Heart right ventricle (tissue), 16 donors: ENCODE data around the gene LPP. TPM values are rescaled to one million over a fixed set of nuclear protein-coding genes. Genes with fewer than 3 reads are reported as not detected.
"Not testable (repeated sequence)": the region's sequence is repeated elsewhere in the genome, so short reads cannot be mapped to it uniquely, and the experiment has no call there.

Source experiments
- ATAC-seq, 8 donors: fragments of 200-7000 bp; cut with Tn5 transposase; one replicate each; pipeline ENCODE4 v1.9.1; 2020; ENCODE audit warnings: mild to moderate bottlenecking in 8 of 8, moderate library complexity in 8 of 8, moderate number of reproducible peaks in 1 of 8
- DNase-seq, 2 donors: peaks; one replicate each; pipeline ENCODE4 v3.0.0-alpha.2; 2020
- H3K27ac ChIP-seq, 10 donors: fragments of 200-600 bp; sonication (generic) in 2 of 10; one replicate each; pipeline versions ENCODE4 v1.5.0 to v1.8.0; 2020 to 2022; ENCODE audit warnings: mild to moderate bottlenecking in 3 of 10
- H3K27me3 ChIP-seq, 7 donors: fragments of 200-600 bp; one replicate each; pipeline ENCODE4 v1.8.0; 2021 to 2022; ENCODE audit warnings: mild to moderate bottlenecking in 2 of 7
- H3K36me3 ChIP-seq, 9 donors: fragments of 200-600 bp; sonication (generic) in 1 of 9; one replicate each; pipeline versions ENCODE4 v1.5.0 to v1.8.0; 2020 to 2022; ENCODE audit warnings: mild to moderate bottlenecking in 2 of 9
- H3K4me1 ChIP-seq, 9 donors: fragments of 200-600 bp; sonication (generic) in 1 of 9; one replicate each; pipeline versions ENCODE4 v1.5.0 to v1.8.0; 2020 to 2022; ENCODE audit warnings: mild to moderate bottlenecking in 4 of 9
- H3K4me3 ChIP-seq, 10 donors: fragments of 200-600 bp; sonication (generic) in 2 of 10; one replicate each; pipeline versions ENCODE4 v1.5.0 to v1.8.0; 2020 to 2022; ENCODE audit warnings: mild to moderate bottlenecking in 7 of 10, moderate library complexity in 2 of 10
- H3K9me3 ChIP-seq, 11 donors: fragments of 200-600 bp in 10 of 11; sonication (generic) in 2 of 11; one replicate each; pipeline versions ENCODE4 v1.5.0 to v1.8.0; 2013 to 2022; ENCODE audit warnings: mild to moderate bottlenecking in 2 of 11, control low read depth in 1 of 11, moderate library complexity in 1 of 11
- CTCF ChIP-seq, 9 donors: fragments of 200-600 bp; sonication (generic) in 2 of 9; IDR thresholded peaks; one replicate each; pipeline versions ENCODE4 v1.5.0 to v1.8.0; 2021 to 2022; ENCODE audit warnings: antibody characterized with exemption in 9 of 9, mild to moderate bottlenecking in 5 of 9, moderate library complexity in 1 of 9
- WGBS, 2 donors: extraction: QIAGEN DNeasy Blood & Tissue Kit; methylation state at CpG; one replicate each; pipeline ENCODE4 v1.1.7; 2013; ENCODE audit warnings: inconsistent platforms in 1 of 2; 5-methylcytosine and 5-hydroxymethylcytosine counted together
- intact Hi-C, 10 donors: fragments of 100-400 bp; cut with DNase I; formaldehyde crosslinking; loops; one replicate each; pipeline versions ENCODE4 v1.11.1 to v1.14.2; 2022
- polyA plus RNA-seq, 2 donors: library from polyadenylated mRNA; stranded (reverse); fragments of 200-250 nt; gene quantifications; one replicate each; pipeline ENCODE4 v1.2.3, GENCODE V29; 2013
- total RNA-seq, 10 donors: library from RNA; stranded (reverse); fragmentation: NEBNext Ultra II Directional in 3 of 10; extraction: Animal tissue kit (Norgen Biotek cat#: 25700) in 3 of 10; gene quantifications; one replicate each; pipeline versions ENCODE4 v1.2.1 to v1.2.4, GENCODE V29; 2021 to 2023
- donor health status: Arrhythmogenic right ventricular cardiomyopathy.
- donor health status: ischemic (EF 13 %, LVEDD 7.1; RV severe dilation, severe dysfunction).
- donor health status: healthy with polysubstance abuse.
- donor health status: DM: no; HTN: yes; CAD: no.
- donor health status: DM: no; HTN: no; CAD: no.
- donor health status: ischemic (EF 25% LVEDD 6.9; RV normal size, moderate dysfunction).
- donor health status: ischemic (EF 25% LVEDD 5.7; RV mildly dilated, moderate dysfunction).
- donor health status: healthy.
- donor health status: DM: yes; HTN: yes; CAD: no.
- donor health status: Ischemic cardiomyopathy.
- donor health status: ischemic (EF 35%, LVEDD 5.7; RV mildly dilated, moderate dysfunction).
- donor health status: nonischemic (EF 11% LVEDD 7.7; RV severe dilation, severe dysfunction).
- donor health status: DM: yes; HTN: yes; CAD: no.
- donor health status: PGD.
- donor health status: ischemic (EF 29% LVEDD 5.4; RV normal size, mild dysfunction).
- donor health status: nonischemic (EF 23%, LVEDD 6.1; RV moderate dilation, normal function).

LPP gene
- total and polyA plus RNA-seq, 12 donors, result 8.5 to 188 (median 140) TPM

GRCh38 chr3:188701485-188701969 is 547.6 kb downstream of the LPP start:
- peaks cover 0 to 30% (median 0%) of the 10 kb centered on the region in 9 donors for H3K4me1 ChIP-seq
- intact Hi-C loops, result no loop called here
- no peaks in the 10 kb centered on the region for H3K9me3 ChIP-seq
- no peak for DNase-seq
- TF ChIP-seq CTCF (IDR thresholded peaks at IDR 0.05), result no peak
- no peak overlapping the region for H3K4me3 ChIP-seq
- peak in 3 of 8 donors; percentile 27 to 49 (median 45) for ATAC-seq
- H3K27ac ChIP-seq, result peak overlapping the region in 1 of 10 donors; percentile 77
- H3K27me3 ChIP-seq, result no peaks in the 10 kb centered on the region
- WGBS, 2 donors, result 67 to 86% methylated on average over 4 of the region's 4 CpGs
- no peaks in the 10 kb centered on the region for H3K36me3 ChIP-seq

- intact Hi-C loops, H3K27me3 ChIP-seq, H3K9me3 ChIP-seq, H3K36me3 ChIP-seq, DNase-seq, ATAC-seq: not testable (repeated sequence)
- H3K4me1 ChIP-seq, result peaks cover 0 to 35% (median 0%) of the 10 kb centered on the region in 9 donors
- peak overlapping the region in 1 of 10 donors; percentile 77 for H3K27ac ChIP-seq
- 91 to 95% methylated on average over 10 of the region's 10 CpGs for WGBS, 2 donors
- peak overlapping the region in 1 of 10 donors; percentile 6 for H3K4me3 ChIP-seq
Measured at GRCh38 chr3:188702028-188702427, 548.1 kb downstream of the LPP start.

- no peak overlapping the region for H3K27ac ChIP-seq
- DNase-seq (no peak), ATAC-seq (no peak)
- no peak for TF ChIP-seq CTCF (IDR thresholded peaks at IDR 0.05)
- no peak overlapping the region for H3K4me3 ChIP-seq
- WGBS, 2 donors, result 94 to 99% methylated on average over 1 of the region's 1 CpG
- H3K27me3 ChIP-seq, result no peaks in the 10 kb centered on the region
- H3K9me3 ChIP-seq, result no peaks in the 10 kb centered on the region
- H3K36me3 ChIP-seq, result peaks cover 0 to 11% (median 0%) of the 10 kb centered on the region in 9 donors
- H3K4me1 ChIP-seq, result peaks cover 0 to 38% (median 3%) of the 10 kb centered on the region in 9 donors
- intact Hi-C loops, result no loop called here
Measured at GRCh38 chr3:188706176-188706575, 552.2 kb downstream of the LPP start.

- no peak overlapping the region for H3K4me3 ChIP-seq
- intact Hi-C loops, result no loop called here
- no peak overlapping the region for H3K27ac ChIP-seq
- WGBS, 2 donors, result 87% methylated on average over 1 of the region's 1 CpG
- peaks cover 0 to 11% (median 0%) of the 10 kb centered on the region in 9 donors for H3K36me3 ChIP-seq
- ATAC-seq, result no peak
- no peak for TF ChIP-seq CTCF (IDR thresholded peaks at IDR 0.05)
- peaks cover 0 to 38% (median 5%) of the 10 kb centered on the region in 9 donors for H3K4me1 ChIP-seq
- no peaks in the 10 kb centered on the region for H3K9me3 ChIP-seq
- no peaks in the 10 kb centered on the region for H3K27me3 ChIP-seq
- DNase-seq, result no peak
Measured at GRCh38 chr3:188706599-188706998, 552.6 kb downstream of the LPP start.
